H1 (cell line): Measurements from ENCODE around the gene MST1R.

Experiments used
- EZH2 ChIP-seq: fragments of 200-600 bp; sonication (generic); IDR thresholded peaks from 2 replicates; pipeline ENCODE4 v1.7.1; 2012; ENCODE audit warnings: low read depth, mild to moderate bottlenecking, moderate library complexity, low read length, inconsistent platforms; ENCODE audit not compliant: severe bottlenecking
- GABPA ChIP-seq: IDR thresholded peaks from 2 replicates; pipeline ENCODE4 v1.6.1; 2011; ENCODE audit warnings: mild to moderate bottlenecking, low read length, moderate library complexity, borderline replicate concordance; ENCODE audit not compliant: insufficient read depth
- TAF1 ChIP-seq: IDR thresholded peaks from 2 replicates; pipeline ENCODE4 v1.6.1; 2011; ENCODE audit warnings: mild to moderate bottlenecking, low read depth, low read length
- TF ChIP-seq, protein P1 (sequence below), 3 experiments: IDR thresholded peaks; 1 replicate in 2 of 3; 2 replicates in 1 of 3; pipeline versions ENCODE4 v1.5.1 to v1.6.1; 2011; ENCODE audit warnings: low read length in 3 of 3, mild to moderate bottlenecking in 3 of 3, inconsistent platforms in 2 of 3, low read depth in 1 of 3, moderate library complexity in 1 of 3; ENCODE audit not compliant: insufficient read depth in 1 of 3; ENCODE audit errors: control extremely low read depth in 1 of 3

DNA sequence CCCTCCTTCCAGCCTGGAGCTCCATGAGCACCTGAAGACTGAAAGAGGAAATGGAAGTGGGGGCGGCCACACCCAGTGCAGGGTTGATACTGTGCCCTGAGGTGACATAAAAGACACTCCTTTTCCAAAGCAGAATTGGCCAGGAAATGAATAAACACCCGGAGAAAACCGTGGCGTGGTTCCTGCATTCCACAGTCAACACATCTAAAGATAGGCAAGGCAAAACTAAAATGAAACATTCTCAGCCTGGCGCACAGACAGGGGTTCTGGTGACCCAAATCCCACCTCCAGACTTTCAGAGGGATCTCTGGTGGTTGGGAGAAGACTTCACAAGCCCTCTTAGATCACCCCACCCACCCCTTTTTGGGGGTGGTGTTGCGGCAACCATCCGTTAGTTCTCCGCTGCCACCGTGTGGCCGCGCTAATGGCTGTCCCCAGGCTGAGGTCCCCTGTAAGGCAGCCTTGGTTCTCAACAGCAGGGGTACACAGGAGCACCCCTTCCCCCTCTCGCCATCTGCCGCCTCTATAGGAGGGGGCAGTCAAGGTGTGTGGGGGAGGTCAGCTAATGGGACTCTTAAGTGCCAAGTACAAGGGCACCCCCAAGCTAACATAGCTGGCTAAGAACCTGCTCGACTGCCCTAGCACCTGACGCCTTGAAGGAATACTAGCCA is 2.5 kb upstream of the MST1R start:
- TF ChIP-seq TAF1 (no peak), EZH2 (no peak), GABPA (no peak)
- TF ChIP-seq, protein P1, sequence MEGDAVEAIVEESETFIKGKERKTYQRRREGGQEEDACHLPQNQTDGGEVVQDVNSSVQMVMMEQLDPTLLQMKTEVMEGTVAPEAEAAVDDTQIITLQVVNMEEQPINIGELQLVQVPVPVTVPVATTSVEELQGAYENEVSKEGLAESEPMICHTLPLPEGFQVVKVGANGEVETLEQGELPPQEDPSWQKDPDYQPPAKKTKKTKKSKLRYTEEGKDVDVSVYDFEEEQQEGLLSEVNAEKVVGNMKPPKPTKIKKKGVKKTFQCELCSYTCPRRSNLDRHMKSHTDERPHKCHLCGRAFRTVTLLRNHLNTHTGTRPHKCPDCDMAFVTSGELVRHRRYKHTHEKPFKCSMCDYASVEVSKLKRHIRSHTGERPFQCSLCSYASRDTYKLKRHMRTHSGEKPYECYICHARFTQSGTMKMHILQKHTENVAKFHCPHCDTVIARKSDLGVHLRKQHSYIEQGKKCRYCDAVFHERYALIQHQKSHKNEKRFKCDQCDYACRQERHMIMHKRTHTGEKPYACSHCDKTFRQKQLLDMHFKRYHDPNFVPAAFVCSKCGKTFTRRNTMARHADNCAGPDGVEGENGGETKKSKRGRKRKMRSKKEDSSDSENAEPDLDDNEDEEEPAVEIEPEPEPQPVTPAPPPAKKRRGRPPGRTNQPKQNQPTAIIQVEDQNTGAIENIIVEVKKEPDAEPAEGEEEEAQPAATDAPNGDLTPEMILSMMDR (IDR thresholded peaks at IDR 0.05; ENCODE audit: control extremely low read depth in 1 of 3, insufficient read depth in 1 of 3, low read depth in 1 of 3, low read length in 3 of 3) = peak in 2 of 3 experiments; percentile 89 to 90; a peak in 3 of 4 replicates
